GM19455 (cell line): ENCODE results near the gene COL20A1.

Experiments
- ATAC-seq: cut with Tn5 transposase; IDR thresholded peaks from one replicate; pipeline ENCODE4 v1.9.1; 2021; ENCODE audit not compliant: unreplicated experiment

Gene COL20A1

DNA sequence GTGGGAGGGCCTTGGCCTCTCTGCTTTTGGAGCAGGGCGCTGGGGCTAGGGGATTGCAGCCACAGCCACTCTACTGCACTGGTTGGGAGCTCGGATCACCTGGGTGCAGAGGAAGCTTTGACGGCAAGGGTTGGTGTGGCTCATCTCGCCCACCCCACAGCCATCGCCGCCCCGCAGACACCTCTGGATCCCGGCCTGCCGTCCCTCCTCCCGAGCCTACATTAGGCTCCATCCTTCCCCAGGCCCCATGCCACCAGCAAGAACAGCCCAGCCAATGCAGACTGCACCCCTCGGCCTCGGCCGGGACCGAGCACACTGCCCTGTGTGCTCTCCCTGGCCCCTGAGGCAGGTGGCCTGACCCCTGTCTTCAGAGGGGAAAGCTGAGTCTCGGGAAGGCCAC is 32.5 kb upstream of the COL20A1 start:
- ATAC-seq: no peak

GRCh38 chr20:63261060-63261794 is 31.8 kb upstream of the COL20A1 start:
- ATAC-seq: no peak

DNA sequence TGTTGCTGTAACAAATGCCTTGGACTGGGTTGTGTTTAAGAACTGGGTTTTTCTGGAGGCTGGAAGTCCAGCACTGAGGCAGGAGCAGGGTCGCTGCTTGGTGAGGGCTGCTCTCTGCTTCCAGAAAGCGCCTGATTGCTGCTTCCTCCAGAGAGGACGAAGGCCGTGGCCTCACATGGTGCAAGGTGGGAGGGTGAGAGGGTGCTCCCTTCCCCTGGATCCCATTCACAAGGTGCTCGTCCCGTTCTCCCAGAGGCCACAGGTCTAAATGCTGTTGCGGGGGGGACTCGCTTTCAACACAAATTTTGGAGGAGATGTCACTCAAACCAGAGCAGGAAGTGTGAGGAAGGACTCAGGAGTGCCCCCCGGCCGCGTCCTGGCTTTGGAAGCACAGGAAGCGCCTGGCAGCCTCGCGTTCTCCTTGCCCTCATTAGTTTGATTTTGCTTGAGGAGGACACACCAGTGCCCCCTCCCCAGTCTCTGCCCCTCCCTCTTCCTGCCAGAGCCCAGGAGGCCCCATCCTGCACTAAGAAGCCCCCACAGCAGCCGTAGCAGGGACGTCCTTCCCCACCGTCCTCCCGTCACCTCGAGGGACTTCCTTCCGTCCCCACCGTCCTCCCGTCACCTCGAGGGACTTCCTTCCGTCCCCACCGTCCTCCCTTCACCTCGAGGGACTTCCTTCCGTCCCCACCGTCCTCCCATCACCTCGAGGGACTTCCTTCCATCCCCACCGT is 31.0 kb upstream of the COL20A1 start:
- ATAC-seq: no peak

DNA sequence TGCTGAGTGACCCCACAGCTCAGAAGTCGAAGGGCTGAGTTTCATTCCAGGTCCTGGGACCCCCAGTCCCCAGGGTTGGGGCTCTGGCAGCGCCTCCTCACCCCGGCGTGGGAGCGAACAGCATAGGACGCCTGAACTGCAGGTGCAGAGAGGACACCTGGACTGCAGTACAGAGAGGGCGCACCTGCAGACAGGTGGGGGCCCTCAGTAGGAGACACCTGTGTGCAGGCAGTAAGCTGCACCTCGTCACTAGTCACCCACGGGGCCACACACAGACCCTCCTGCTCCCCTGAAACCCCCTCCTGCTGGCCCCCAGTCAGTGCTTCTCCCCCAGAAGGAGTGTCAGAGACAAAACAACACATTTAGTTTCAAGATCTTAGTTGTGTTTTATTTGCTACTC is 30.1 kb upstream of the COL20A1 start:
- ATAC-seq: no peak

- no peak for ATAC-seq
These were observed 29.0 kb upstream of the COL20A1 start for GRCh38 chr20:63264000-63264399.

DNA sequence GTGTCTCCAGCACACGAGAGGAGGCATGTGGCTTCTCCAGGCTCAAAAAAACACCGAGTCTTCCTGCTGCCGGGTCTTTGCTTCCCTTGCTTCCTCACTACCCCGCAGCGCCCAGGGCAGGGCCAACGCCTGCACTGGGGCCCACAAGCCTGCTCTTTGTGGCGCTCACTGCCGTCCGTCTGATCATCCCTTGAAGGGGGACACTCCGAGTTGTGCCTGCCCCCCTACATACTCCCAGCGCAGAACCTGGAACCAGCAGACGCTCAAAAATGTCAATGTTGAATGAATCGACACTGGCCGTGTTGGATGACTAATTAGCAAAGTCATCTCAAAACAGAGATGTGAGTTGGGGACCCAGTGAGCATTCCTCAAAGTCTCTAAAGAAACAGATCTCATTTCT is 28.5 kb upstream of the COL20A1 start:
- ATAC-seq: no peak

DNA sequence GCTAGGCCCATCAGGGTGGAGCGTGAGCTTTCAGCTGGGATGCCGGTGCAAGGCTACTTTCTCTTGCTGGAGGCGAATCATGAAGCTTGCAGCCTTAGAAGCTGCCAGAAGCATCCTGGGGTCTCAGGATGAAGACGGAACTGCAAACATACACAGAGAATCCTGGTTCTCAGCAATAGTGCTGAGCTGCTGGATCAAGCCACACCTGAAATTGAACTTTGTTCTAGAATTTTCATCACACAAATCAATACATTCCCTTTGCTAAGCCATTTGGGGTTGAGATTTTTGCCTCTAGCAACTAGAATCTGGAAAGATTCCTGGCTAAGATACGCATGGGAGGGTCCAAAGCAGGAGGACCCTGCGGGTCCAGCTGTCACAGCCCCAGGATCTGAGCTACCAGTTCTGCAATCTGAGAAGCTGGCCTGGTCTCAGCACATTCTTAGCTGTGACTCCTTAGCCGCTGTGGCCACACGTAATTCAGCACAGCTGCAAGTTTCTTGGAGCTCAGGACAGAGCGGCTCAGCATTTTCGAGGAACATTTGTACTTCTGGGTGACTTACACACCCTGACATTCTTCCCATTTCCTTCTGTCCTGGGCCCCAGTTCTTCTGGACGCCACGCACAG is 27.0 kb upstream of the COL20A1 start:
- no peak for ATAC-seq

GRCh38 chr20:63267691-63268090 is 25.3 kb upstream of the COL20A1 start:
- no peak for ATAC-seq

DNA sequence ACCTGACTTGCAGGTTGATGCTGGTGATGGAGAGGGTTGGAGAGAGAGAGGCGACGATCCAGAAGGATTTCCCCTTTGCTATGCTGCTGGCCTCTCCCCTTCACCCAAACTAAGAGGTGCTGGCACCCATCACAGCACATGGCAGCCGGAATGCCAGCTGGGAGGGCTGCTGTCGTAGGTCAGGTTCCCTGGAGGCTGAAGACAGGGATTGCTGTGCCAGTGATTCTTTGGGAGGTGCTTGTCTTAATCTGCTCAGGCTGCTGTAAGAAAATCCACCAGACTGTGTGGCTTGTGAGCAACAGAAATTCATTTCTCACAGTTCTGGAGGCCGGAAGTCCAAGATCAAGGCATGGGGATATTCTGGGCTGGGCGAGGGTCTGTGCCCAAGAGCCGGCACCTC is 24.7 kb upstream of the COL20A1 start:
- ATAC-seq: no peak

GRCh38 chr20:63268671-63269439 is 24.1 kb upstream of the COL20A1 start:
- ATAC-seq: no peak

- no peak for ATAC-seq
These were observed 23.3 kb upstream of the COL20A1 start for GRCh38 chr20:63269724-63270123.

DNA sequence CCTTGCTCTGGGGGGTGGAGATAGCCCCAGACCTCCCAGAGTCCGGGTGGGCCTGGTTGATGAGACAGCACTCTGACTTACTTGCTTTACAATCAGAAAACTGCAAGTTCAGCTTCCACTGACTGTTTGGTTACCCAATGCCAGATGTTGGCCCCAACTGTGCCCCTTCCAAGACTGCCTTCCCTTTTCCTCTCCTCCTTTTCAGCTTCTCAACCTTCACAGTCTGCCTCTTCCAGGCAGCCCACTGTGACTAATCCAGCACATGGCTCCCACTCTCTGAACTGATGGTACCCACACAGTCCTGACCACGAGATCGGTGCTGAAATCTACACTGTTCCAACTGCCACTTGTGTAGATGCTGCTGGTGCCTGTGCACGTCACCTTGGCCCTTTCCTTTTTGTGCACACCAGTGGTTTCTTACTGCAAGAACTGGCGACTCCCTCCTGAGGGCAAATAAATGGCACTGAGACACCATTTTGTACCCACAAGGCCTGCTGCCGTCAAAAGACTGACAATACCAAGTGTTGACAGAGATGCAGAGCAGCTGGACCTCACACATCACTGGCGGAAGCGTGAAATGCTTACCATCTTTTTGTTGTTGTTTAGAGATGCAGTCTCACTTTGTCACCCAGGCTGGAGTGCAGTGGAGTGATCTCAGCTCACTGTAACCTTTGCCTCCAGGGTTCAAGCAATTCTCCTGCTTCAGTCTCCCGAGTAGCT is 22.2 kb upstream of the COL20A1 start:
- no peak for ATAC-seq

DNA sequence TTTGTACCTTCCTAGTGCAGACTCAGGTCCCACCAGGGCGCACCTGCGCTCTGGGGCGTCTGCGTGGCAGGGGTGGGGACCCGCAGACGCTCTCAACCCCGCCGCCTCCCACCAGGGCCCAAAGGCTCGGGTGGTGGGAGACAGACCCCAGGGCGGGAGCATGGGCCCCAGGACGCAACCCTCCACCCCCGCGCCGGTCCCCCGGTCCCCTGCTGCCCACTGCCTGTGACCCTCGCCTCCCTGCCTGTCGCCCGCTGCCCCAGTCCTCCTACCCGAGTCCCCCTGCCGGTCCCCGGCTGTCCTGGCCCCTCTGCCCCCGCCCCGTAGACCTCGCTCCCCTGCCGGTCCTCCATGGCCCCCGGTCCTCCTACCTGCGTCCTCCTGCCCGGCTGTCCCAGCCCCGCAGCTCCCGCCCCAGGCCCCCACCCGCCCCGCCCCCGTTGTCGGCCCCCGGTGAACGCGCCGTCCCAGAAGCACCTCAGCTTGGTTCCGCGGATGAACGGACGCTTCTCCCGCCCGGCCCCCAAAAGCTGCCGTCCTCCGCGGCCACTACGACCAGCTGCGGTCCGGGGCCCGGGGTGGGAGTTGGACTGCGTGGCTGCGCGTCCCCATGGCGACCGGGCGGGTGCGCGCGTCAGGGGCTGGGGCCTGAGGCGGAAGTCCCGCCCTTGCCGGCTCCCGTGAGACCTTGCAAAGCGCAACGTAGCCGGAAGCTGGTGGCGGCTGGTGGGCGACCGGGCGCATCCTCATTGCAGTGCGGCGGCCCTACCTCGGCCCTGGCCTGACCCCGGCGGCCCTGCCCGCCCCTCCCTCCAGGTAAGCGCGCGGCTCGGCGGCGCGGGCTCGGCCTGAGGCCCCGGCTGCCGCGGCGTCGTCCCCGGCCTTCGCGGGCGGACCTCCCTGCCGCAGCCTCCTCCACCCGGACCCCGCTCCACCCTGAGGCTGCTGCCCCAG is 20.6 kb upstream of the COL20A1 start, which contains the start of gene ARFGAP1:
TSS of gene ARFGAP1 (plus strand) at position 709 of the 954 bp plus-strand sequence. CDS start 2,768 bp downstream, outside the sequence.
- peak; percentile 86 for ATAC-seq

DNA sequence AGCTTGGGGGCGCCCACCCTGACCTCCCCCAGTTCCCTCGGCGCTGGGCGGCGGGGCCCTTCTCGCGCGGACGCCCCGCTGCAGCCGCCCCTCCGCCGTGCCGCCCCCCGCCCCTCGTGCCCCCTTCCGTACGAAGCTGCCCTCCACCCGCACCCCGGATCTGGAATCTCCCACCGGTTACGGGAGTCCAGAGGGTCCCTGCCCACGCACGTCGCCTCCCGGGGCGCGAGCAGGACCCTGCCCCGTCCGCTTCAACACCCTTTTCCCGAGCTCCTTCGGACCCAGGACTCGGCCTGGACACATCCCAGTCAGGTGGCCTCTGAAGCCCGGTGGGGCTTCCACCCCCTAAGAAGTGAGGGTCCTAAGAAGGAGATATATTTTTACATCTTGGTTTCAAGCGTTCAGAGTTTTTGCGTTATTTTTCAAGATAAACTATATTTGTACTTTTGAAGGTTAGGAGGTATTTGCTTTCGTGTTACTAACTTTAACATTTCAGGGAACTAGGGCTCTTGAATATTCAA is 19.9 kb upstream of the COL20A1 start:
- no peak for ATAC-seq

- no peak for ATAC-seq
These were observed 19.2 kb upstream of the COL20A1 start for GRCh38 chr20:63273635-63274380.

GRCh38 chr20:63274381-63275228 is 18.4 kb upstream of the COL20A1 start:
- no peak for ATAC-seq

- ATAC-seq: no peak
These were observed 17.2 kb upstream of the COL20A1 start for GRCh38 chr20:63275825-63276224.

- no peak for ATAC-seq
These were observed 16.0 kb upstream of the COL20A1 start for GRCh38 chr20:63276956-63277355.
